Pancreas (tissue), 10 donors: Measurements from ENCODE around the gene RHD. TPM values are rescaled to one million over a fixed set of nuclear protein-coding genes. Genes with fewer than 3 reads are reported as not detected.
"Not testable (repeated sequence)": the region's sequence is repeated elsewhere in the genome, so short reads cannot be mapped to it uniquely, and the experiment has no call there.

Source experiments
- ATAC-seq, 4 donors: fragments of 200-7000 bp; cut with Tn5 transposase; one replicate each; pipeline versions ENCODE4 v1.8.0 to v1.9.1; 2020; ENCODE audit warnings: mild to moderate bottlenecking in 4 of 4, moderate library complexity in 4 of 4
- DNase-seq, 6 donors: peaks; one replicate each; pipeline ENCODE4 v3.0.0-alpha.2; 2020
- FAIRE-seq: peaks from 2 replicates; lab custom pipeline; 2012; peaks lifted over from hg19 to GRCh38; lab: Jason Lieb, UNC
- H3K27ac ChIP-seq, 4 donors: fragments of 200-600 bp; sonication (generic); 1 replicate in 3 of 4; 2 replicates in 1 of 4; pipeline versions ENCODE4 v1.5.0 to v1.8.0; 2020
- H3K27me3 ChIP-seq, 4 donors: fragments of 200-600 bp; one replicate each; pipeline ENCODE4 v1.8.0; 2021
- H3K36me3 ChIP-seq, 3 donors: fragments of 200-600 bp; sonication (generic) in 1 of 3; one replicate each; pipeline versions ENCODE4 v1.5.0 to v1.8.0; 2020 to 2021
- H3K4me1 ChIP-seq, 3 donors: fragments of 200-600 bp; one replicate each; pipeline ENCODE4 v1.8.0; 2021
- H3K4me3 ChIP-seq, 4 donors: fragments of 200-600 bp; sonication (generic) in 2 of 4; one replicate each; pipeline versions ENCODE4 v1.5.0 to v1.8.0; 2020 to 2021
- H3K9me3 ChIP-seq, 4 donors: fragments of 200-600 bp; one replicate each; pipeline ENCODE4 v1.8.0; 2021
- WGBS, 2 donors: extraction: QIAGEN DNeasy Blood & Tissue Kit; methylation state at CpG; one replicate each; pipeline ENCODE4 v1.1.7; 2013; 5-methylcytosine and 5-hydroxymethylcytosine counted together
- intact Hi-C, 3 donors: fragments of 100-400 bp; cut with DNase I; formaldehyde crosslinking; loops; one replicate each; pipeline versions ENCODE4 v1.11.1 to v1.14.2; 2022
- polyA plus RNA-seq, 2 donors: library from polyadenylated mRNA; stranded (reverse); fragments of 200-250 nt; gene quantifications; one replicate each; pipeline ENCODE4 v1.2.3, GENCODE V29; 2013
- total RNA-seq, 6 donors: library from RNA; stranded (reverse); fragmentation: NEBNext Ultra II Directional in 4 of 6; extraction: Animal tissue kit (Norgen Biotek cat#: 25700) in 4 of 6; gene quantifications; one replicate each; pipeline versions ENCODE4 v1.2.1 to v1.2.4, GENCODE V29; 2021 to 2023
- donor health status: healthy with polysubstance abuse.
- donor health status: DM: no; HTN: no; CAD: no; lungs with moderate emphysema.
- donor health status: DM: no; HTN: no; CAD: no.
- donor health status: control.
- donor health status: control.
- donor health status: Bipolar disorder and iron deficiency.
- donor health status: DM: yes; HTN: yes; CAD: no.
- donor health status: DM: no; HTN: no; CAD: no.
- donor health status: DM: no; HTN: no; CAD: no.
- donor health status: DM: yes; HTN: yes; CAD: no.

The RHD gene
- total and polyA plus RNA-seq, 8 donors: not detected

DNA sequence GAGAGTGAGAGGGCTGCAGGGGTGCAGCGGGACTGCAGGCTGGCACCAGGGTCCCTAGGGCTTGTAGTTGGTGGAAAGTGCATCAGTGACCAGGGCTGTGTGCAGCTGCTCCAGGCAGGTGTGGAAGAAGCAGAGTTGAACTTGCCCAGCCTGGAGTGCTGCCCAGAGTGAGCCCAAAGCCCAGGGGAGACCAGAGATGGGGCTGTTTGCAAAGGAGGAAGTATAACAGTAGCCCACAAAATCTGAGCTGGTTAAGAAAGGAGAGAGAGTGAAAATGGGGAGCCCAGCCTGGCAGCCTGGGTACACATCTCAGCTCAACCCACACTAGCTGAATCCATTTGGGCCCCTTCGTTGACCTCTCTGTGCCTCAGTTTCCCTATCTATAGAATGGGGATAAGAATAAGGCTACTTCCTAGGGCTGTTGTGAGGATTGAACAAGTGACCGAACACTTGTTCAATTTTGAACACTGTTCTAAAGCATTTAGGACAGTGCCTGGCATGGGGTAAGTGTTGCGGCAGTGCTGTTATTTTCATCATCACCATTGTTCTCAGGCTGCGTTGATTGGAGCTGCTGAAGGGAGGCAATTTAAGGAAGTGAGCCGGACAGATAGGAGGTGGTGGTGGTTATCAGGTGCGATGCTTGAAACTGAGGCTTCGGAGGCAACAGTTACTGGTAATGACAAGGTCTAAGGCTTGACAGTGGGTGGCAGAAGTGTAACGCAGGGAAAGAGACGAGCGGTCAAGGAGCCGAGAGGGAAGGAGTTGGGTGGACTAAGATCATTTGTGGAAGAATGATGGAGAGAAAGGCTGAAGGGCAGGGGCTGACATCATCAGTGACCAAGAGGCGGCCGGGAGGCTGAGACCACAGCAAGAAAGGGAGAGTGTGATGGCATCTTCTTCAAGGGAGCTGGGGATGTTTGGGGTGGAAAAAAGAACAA is 22.8 kb downstream of the RHD start:
- ATAC-seq: not testable (repeated sequence)

DNA sequence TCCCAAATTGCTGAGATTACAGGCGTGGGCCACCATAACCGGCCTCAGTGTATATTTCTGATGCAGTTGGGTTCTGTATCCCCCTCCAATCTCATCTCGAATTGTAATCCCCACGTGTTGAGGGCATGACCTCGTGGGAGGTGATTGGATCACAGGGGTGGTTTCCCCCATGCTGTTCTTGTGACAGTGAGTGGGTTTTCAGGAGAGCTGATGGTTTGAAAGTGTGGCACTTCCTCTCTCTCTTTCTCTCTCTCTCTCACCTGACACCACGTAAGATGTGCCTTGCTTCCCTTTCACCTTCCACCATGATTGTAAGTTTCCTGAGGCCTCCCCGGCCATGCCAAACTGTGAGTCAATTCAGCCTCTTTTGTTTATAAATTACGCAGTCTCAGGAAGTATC is 24.2 kb downstream of the RHD start:
- not testable (repeated sequence) for ATAC-seq, FAIRE-seq

More for the DNA sequence above, 22.8 kb downstream of the RHD start:
- H3K4me1 ChIP-seq, FAIRE-seq, DNase-seq, H3K4me3 ChIP-seq, H3K36me3 ChIP-seq, H3K9me3 ChIP-seq, H3K27ac ChIP-seq, intact Hi-C loops, H3K27me3 ChIP-seq: not testable (repeated sequence)
- 70 to 84% methylated on average over 5 of the region's 14 CpGs for WGBS, 2 donors

DNA sequence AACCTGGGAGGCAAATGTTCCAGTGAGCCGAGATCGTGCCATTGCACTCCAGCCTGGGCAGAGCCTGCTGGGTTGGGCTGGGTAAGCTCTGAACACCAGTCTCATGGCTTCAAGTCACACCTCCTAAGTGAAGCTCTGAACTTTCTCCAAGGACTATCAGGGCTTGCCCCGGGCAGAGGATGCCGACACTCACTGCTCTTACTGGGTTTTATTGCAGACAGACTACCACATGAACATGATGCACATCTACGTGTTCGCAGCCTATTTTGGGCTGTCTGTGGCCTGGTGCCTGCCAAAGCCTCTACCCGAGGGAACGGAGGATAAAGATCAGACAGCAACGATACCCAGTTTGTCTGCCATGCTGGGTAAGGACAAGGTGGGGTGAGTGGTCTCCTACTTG is 28.4 kb downstream of the RHD start:
- H3K4me1 ChIP-seq, H3K9me3 ChIP-seq, intact Hi-C loops, FAIRE-seq, H3K27me3 ChIP-seq, H3K36me3 ChIP-seq, H3K27ac ChIP-seq, DNase-seq, ATAC-seq, H3K4me3 ChIP-seq: not testable (repeated sequence)
- WGBS, 2 donors: 85 to 90% methylated on average over 8 to 9 of the region's 9 CpGs

More for the DNA sequence above, 24.2 kb downstream of the RHD start:
- intact Hi-C loops, H3K4me3 ChIP-seq, H3K9me3 ChIP-seq, H3K4me1 ChIP-seq, H3K36me3 ChIP-seq, H3K27me3 ChIP-seq, DNase-seq, H3K27ac ChIP-seq: not testable (repeated sequence)
- WGBS, 2 donors: 53 to 82% methylated on average over 6 of the region's 8 CpGs

DNA sequence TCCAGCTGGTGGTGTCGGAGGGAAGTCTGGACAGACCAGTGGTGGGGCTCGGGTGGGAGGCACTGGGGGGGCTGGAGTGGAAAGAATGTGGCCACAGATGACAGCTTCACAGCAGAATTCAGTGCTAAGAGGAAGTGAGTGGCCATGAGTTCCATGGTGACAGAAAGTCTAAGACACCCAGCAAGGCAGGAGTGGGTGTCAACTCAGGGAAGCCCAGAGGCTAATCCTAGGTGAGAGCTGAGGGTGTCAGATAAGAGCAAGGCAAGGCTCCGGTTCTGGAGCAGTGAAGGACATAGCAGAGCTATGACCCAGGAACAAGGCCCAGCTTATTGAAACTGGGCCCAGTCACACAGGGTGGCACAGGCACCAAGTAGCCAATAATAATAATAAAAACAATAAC is 30.0 kb downstream of the RHD start:
- DNase-seq, H3K4me3 ChIP-seq, H3K27me3 ChIP-seq, FAIRE-seq, H3K36me3 ChIP-seq, H3K4me1 ChIP-seq, H3K27ac ChIP-seq, H3K9me3 ChIP-seq, ATAC-seq, intact Hi-C loops: not testable (repeated sequence)
- WGBS, 2 donors: 80 to 87% methylated on average over 2 to 3 of the region's 3 CpGs

DNA sequence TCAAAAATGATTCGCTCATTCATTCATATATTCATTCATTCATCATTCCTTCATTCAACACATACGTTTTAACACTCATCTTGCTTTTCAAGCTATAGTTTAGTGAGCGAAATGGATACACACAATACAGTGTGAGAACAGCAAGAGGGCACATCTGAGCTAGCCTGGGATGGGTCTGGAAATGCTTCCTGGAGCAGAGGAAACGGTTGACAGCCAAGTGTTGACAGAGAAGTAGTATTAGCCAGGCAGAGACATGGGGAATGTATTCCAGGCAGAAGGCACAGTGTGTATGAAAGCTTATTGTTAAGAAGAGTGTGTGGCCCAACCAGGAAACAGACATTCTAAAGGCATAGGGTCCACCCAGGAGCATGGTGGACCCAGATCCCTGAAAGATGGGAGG is 32.6 kb downstream of the RHD start:
- WGBS, 2 donors: 81 to 88% methylated on average over 4 of the region's 4 CpGs
- H3K4me3 ChIP-seq, H3K4me1 ChIP-seq, DNase-seq, intact Hi-C loops, H3K36me3 ChIP-seq, ATAC-seq, H3K27me3 ChIP-seq, FAIRE-seq, H3K9me3 ChIP-seq, H3K27ac ChIP-seq: not testable (repeated sequence)

DNA sequence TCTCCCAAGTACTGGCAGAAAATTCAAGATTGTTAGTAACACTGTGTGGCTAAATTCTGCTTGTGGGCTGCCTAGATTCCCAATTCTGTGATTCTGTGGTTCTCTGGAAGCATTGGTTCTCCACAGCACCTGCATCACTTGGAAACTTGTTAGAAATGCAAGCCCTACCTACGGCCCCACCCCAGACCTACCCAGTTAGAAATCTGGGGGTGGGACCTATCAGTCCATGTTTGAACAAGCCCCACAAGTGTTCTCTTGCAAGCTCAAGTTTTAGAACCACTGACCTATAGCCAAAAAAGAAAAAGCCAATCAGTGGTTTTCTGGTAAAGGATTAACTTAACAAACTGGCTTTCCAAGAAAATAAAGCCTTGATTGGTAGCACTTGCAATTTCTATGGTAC is 35.9 kb downstream of the RHD start:
- FAIRE-seq, ATAC-seq, H3K4me3 ChIP-seq, H3K9me3 ChIP-seq, intact Hi-C loops, H3K4me1 ChIP-seq, H3K27me3 ChIP-seq, H3K36me3 ChIP-seq, DNase-seq, H3K27ac ChIP-seq: not testable (repeated sequence)
- WGBS, 2 donors: no CpG with 5 or more reads among the region's 1 CpG

DNA sequence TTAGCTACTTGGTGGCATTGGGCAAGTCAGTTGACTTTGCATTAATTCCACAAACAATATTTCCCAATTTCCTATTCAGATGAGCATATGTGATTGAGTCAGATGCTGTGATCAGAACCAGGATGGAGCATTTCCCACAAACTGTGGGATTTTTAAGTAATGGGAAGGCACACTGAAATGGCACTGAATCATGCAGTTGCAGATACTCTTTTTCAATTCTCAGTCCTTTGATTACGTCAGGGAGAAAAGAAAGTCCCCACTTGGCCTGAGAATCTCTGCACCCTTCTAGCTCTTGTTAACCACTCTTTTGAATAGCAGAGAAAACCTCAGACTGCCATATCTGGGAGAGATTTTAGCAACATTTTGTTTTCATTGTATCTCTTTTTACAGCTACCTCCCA is 36.8 kb downstream of the RHD start:
- H3K4me3 ChIP-seq, H3K36me3 ChIP-seq, H3K4me1 ChIP-seq, FAIRE-seq, DNase-seq, H3K9me3 ChIP-seq, H3K27me3 ChIP-seq, H3K27ac ChIP-seq, ATAC-seq, intact Hi-C loops: not testable (repeated sequence)
- 83 to 88% methylated on average over 1 of the region's 1 CpG for WGBS, 2 donors

DNA sequence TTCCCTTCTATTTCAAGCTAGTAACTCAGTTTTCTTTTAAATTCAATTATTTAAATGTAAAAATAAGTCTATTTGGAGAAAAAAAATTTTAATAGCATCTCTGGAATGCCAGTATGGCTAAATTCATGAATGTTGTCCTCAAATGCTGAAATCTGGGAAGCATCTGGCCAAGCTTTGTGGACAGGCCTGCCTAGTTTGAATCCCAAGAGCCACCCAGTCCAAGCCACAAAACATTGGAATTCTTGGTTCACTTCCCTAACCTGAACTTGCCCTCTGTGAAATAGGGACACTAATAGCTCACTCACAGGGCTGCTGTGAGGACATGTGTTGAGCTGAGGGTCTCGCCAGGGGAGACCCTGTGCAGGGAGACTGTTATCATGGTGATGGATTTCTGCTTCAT is 37.2 kb downstream of the RHD start:
- WGBS, 2 donors: 90 to 100% methylated on average over 1 of the region's 1 CpG
- H3K4me3 ChIP-seq, DNase-seq, H3K27me3 ChIP-seq, ATAC-seq, H3K4me1 ChIP-seq, H3K9me3 ChIP-seq, H3K27ac ChIP-seq, intact Hi-C loops, H3K36me3 ChIP-seq, FAIRE-seq: not testable (repeated sequence)

DNA sequence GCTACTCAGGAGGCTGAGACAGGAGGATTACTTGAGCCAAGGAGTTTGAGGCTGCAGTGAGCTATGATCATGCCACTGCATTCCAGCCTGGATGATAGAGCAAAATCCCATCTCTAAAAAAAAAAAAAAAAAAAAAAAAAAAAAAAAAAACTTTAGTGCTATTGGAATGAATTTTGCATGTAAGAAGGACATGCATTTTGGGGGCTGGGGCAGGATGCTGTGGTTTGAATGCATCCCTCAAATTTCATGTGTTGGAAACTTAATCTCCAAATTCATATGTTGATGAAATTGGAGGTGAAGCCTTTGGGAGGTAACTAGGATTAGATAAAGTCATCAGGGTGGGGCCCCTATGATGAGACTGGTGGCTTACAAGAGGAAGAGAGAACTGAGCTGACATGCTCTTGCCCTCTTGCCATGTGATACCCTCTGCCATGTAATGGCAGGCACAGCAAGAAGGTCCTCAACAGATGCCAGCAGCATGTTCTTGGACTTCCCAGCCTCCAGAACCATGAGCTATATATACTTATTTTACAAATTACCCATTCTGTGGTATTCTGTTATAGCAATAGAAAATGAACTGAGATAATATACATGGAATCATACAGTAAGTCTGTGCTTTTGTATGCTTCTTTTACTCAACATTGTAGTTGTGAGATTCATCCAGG is 40.6 kb downstream of the RHD start:
- DNase-seq, H3K9me3 ChIP-seq, intact Hi-C loops, H3K4me1 ChIP-seq, H3K27ac ChIP-seq, H3K36me3 ChIP-seq, FAIRE-seq, H3K27me3 ChIP-seq, ATAC-seq, H3K4me3 ChIP-seq: not testable (repeated sequence)

DNA sequence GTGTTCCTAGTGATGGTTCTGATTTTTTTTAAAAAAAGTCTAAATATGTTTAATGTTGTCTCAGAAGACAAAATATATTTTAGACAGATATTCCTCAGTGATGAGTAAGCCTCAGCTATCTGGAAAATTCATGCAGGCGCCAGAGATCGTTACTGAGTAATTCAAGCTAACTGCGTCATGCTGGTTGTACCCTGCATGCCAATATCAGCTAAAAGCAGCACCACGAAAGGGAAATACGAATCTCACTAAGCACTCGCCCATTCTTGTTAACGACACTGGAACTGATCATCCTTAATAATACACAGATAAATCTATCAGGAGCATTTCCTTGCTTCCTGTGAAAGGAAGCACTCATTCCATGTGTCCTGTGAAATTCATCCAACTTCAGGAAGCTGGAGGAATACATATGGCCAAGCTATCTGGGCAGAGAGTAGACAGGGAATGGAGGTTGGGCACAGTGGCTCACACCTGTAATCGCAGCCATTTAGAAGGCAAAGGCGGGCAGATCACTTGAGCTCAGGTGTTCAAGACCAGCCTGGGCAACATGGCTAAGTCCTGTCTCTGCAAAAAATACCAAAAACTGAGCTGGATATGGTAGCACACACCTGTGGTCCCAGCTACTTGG is 48.1 kb downstream of the RHD start:
- H3K4me3 ChIP-seq, H3K36me3 ChIP-seq, H3K27ac ChIP-seq, intact Hi-C loops, H3K9me3 ChIP-seq, H3K27me3 ChIP-seq, H3K4me1 ChIP-seq, FAIRE-seq, ATAC-seq, DNase-seq: not testable (repeated sequence)
- WGBS, 2 donors: 90 to 92% methylated on average over 9 of the region's 9 CpGs

DNA sequence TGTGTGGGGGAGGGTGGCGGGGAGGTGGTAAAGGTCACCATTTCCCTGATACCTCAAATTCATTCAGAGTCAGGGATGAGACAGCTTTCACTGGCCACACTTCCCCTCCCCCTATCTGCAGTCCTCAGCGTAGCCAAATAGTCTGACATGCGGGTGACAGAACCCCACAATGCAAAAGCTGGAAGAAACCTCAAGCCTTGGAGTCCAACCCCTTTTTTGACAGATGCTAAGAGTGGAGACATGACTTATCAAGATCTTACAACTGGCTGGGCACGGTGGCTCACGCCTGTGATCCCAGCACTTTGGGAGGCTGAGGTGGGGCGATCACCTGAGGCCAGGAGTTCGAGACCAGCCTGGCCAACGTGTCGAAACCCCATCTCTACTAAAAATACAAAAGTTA is 49.8 kb downstream of the RHD start:
- ATAC-seq, H3K36me3 ChIP-seq, FAIRE-seq, DNase-seq, H3K9me3 ChIP-seq, H3K4me3 ChIP-seq, H3K27me3 ChIP-seq, intact Hi-C loops, H3K4me1 ChIP-seq, H3K27ac ChIP-seq: not testable (repeated sequence)
- WGBS, 2 donors: 93% methylated on average over 8 of the region's 9 CpGs

DNA sequence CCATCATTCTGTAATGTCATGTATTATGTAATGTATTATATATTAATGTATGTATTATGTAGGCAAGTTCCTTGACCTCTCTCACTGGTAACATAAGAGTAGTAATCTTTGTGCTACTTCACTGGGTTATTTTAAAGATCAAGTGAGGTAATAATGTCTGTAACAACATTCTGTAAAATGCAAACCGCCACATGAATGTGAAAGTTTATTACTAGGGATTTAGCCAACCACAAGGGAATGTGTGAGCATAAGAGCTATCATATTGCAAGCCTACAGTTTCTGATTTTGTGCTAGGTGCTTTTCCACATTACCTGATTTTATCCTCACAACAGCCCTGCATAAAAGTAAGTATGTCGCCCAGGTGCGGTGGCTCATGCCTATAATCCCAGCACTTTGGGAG is 52.1 kb downstream of the RHD start:
- ATAC-seq, H3K27me3 ChIP-seq, FAIRE-seq, H3K4me3 ChIP-seq, H3K9me3 ChIP-seq, H3K4me1 ChIP-seq, DNase-seq, H3K36me3 ChIP-seq, H3K27ac ChIP-seq, intact Hi-C loops: not testable (repeated sequence)
- WGBS, 2 donors: 95 to 96% methylated on average over 3 of the region's 3 CpGs
